GM12891 (cell line): Measurements from ENCODE around the gene ACSL3.

Experiments used
- POLR2A ChIP-seq: IDR thresholded peaks from 2 replicates; pipeline ENCODE4 v1.6.1; 2011; ENCODE audit warnings: low read depth, low read length, control low read depth
- POLR2AphosphoS5 ChIP-seq: IDR thresholded peaks from 2 replicates; pipeline ENCODE4 v1.6.1; 2011; ENCODE audit warnings: low read depth, low read length, control low read depth
- SPI1 ChIP-seq: IDR thresholded peaks from 2 replicates; pipeline ENCODE4 v1.6.1; 2011; ENCODE audit warnings: low read depth, low read length, control low read depth

- TF ChIP-seq POLR2AphosphoS5 (no peak), SPI1 (no peak), POLR2A (no peak)
These were observed 55.7 kb downstream of the ACSL3 start for GRCh38 chr2:222916229-222917197.
